Measurements from ENCODE around the gene MTF1.
"Not testable (repeated sequence)": the region's sequence is repeated elsewhere in the genome, so short reads cannot be mapped to it uniquely, and the experiment has no call there.

Gene MTF1

GRCh38 chr1:37859507-37860345 lies at the start of gene MTF1:
Gene MTF1 (minus strand): TSS chr1:37859592. CDS start chr1:37857658, 1,934 bp downstream.
- FAIRE-seq: peak; percentile 56

DNA sequence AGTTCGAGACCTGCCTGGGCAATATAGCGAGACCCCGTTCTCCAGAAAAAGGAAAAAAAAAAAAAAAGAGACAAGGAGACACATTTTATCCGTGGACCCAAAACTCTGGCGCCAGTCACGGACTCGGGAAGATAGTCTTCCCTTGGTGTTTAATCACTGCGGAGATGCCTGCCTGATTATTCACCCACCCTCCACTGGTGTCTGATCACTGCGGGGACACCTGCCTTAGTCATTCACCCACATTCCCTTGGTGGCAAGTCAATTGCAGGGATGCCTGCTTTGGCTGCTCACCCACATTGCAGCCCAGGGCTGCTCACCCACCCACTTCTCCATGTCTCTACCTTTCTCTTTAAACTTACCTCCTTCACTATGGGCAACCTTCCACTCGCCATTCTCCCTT lies 49.1 kb upstream of the MTF1 start:
- FAIRE-seq: not testable (repeated sequence)

DNA sequence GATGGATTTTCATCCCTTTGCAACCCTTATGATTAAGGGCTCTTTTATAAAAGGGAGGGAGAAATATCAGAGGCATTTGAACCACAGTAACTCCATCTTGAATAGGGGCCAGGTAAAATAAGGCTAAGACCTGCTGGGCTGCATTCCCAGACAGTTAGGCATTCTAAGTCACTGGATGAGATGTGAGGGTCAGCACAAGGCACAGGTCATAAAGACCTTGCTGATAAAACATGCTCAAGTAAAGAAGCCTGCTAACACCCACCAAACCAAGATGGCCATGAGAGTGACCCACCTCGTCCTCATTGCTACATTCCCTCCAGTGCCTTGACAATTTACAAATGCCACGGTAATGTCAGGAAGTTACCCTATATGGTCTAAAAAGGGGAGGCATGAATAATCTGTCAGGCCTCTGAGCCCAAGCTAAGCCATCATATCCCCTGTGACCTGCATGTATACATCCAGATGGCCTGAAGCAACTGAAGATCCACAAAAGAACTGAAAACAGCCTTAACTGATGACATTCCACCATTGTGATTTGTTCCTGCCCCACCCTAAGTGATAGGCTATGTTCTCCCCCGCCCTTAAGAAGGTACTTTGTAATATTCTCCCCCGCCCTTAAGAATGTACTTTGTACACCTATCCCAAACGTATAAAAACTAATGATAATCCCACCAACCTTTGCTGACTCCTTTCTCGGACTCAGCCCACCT lies 48.2 kb upstream of the MTF1 start:
- FAIRE-seq: not testable (repeated sequence)

GRCh38 chr1:37906591-37906990 lies 47.2 kb upstream of the MTF1 start:
- FAIRE-seq: not testable (repeated sequence)

GRCh38 chr1:37905727-37906126 lies 46.3 kb upstream of the MTF1 start:
- FAIRE-seq: no peak

GRCh38 chr1:37903921-37904320 lies 44.5 kb upstream of the MTF1 start:
- FAIRE-seq: not testable (repeated sequence)

GRCh38 chr1:37902983-37903382 lies 43.6 kb upstream of the MTF1 start:
- no peak for FAIRE-seq

GRCh38 chr1:37901893-37902225 lies 42.5 kb upstream of the MTF1 start:
- no peak for FAIRE-seq

DNA sequence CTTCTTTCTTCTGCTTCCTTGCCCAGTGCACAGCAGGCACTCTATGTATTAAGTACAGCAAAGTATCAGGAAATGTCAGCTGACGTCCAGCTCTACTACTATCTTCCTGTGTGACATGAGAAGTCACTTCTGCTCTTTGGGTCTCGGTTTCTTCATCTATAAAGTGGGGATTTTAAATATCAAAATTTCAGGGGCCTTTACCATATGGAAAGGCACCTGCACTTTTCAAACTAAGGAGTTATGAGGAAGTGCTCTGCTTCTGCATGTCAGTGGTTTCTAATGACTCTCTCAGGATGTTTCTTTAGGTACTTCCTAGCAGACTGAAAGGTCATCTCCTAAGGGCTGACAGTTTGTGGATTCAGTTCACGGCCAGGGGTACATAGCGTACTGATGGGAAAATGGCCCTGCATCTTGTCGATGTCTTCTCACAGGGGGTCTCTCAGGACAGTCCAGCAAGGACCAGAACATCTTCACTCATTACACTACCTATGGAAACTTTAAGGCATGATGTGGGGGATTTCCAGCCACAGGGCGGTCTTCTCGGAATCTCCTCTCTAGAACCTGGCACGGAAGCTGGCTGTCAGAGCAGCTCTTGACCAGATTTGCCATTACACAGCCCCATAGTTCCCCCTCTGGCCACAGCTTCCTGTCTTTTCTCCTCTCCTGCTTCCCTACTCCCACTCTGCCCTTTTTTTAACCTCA lies 42.0 kb upstream of the MTF1 start:
- no peak for FAIRE-seq

DNA sequence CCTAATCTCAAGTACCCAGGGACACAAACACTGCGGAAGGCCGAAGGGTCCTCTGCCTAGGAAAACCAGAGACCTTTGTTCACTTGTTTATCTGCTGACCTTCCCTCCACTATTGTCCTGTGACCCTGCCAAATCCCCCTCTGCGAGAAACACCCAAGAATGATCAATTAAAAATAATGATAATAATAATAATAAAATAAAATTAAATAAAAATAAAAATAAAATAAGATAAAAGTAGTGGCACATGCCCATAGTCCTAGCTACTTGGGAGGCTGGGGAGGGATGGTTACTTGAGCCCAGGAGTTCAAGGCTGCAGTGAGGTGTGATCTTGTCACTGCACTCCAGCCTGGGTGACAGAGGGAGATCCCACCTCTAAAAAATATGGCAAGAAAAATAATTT lies 38.2 kb upstream of the MTF1 start:
- FAIRE-seq: not testable (repeated sequence)

DNA sequence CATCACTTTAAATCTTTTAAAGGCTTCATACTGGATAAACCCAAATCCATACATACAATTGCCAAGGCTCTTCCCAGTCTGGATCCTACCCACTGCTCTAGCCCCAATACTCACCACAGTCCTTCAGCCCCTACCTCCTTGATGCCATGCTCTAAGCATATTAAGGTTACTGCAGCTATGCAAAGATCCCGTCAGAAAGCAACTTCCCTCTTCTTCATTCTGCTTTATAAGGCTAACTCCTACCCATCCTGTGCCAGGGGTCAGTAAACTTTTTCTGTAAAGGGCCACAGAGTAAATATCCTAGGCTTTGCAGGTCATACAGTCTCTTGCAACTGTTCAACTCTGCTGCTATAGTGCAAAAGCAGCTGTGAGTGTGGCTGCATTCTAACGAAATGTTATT lies 34.3 kb upstream of the MTF1 start:
- FAIRE-seq: no peak

DNA sequence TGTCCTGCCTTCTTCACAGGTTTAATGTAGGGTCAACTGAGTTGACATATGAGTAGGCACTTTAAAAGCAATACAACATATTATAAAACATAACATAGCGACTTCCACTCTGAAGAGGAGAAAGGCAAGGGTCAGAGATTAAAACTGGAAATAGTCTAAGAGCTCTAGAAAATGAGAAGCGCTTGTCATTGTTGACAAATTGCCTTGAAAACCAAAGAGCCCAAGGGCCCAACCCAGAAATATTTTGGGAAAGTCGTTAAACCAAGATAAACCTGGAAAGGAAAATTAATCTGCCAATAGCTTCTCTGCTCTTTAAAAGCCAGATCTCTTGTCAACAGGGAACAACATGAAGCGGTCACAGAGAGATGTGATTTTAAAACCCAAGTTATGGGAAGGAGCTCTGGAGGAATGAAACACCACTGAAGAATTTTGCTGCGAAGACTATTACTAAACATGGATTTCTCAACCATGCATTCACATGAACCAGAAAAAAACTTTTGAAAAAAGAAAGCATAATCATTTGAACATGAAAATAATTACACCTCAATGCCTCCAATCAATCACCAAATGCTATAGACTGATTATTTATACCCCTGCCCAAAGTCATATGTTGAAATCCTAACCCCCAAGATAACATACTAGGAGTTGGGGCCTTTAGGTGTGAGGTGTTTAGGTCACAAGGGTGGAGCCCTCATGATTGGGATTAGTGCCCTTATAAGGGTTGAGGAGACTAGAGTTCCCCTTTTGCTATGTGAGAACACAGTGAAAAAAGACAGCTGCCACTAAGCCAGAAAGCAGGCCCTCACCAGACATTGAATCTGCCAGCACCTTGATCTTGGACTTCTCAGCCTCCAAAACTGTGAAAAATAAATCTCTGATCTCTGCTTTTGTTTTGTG lies 33.0 kb upstream of the MTF1 start:
- no peak for FAIRE-seq

- peak; percentile 87 for FAIRE-seq
These were observed 31.1 kb upstream of the MTF1 start for GRCh38 chr1:37890378-37891014.

DNA sequence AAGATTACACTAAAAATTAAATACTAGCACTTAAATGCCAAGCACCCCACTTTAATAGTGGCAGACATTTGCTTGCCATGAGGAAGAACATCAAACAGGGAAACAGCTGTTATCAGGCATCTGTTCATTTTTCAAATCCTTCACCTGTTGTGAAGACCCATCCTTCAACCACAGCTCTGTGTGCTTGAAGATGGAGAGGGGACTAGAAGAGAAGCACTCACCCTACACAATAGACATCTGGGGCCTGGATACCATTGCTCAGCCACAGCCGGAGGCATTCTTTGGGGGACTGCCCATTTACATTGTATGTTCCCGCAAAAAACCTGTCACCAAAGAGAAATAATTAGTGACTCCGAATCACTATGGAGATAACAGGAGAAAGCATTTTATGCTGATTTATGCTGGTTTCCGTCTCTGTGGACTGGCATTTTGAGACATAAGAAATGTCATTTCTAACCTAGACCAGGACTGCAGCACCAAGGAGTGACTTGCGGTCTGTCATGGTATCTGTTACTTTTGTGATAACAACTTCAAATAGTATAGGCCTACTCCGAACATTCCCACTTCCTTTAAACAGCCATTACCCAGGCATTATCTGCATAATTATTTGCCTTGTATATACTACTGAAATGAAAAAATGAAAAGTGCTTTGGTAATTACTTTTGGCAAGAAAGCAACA lies 28.8 kb upstream of the MTF1 start:
- no peak for FAIRE-seq

GRCh38 chr1:37884145-37884544 lies 24.8 kb upstream of the MTF1 start:
- no peak for FAIRE-seq

DNA sequence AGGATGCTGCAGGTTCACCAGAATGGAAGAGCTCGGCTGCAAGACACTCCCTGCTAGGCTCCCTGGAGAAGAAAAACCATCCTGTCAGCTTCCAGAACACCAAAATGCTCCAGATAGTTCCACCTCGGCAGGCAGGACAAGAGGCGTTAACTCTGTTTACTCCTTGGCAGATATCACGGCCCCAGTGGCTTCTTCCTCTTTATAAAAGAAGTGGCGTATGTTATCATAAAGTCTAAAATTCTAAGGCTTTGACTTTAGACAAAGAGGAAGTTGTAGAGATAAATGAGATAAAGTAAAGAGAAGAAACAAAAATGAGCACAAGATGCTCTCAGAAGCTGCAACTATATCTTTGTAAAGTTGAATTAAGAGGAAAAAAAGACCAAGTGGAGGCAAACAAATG lies 24.3 kb upstream of the MTF1 start:
- FAIRE-seq: no peak

- no peak for FAIRE-seq
These were observed 20.5 kb upstream of the MTF1 start for GRCh38 chr1:37879865-37880264.

DNA sequence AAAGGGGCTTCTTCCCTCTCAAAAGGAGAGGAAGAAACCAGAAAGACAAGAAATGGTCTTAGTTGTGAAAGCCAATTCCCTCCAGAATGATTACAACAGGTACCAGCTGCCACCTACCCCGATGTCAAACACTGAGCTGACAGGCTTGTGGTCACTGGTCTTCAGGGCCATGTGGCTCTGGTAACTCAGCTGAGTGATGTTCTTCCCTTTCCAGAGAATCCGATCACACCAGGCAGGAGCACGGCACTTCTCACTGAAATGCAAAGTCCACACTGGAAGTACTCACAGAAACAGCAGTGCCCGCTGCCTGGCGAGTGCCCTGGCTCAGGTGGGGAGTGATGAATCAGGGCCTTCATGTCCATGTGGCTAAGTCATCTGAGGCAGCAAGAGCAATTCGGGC lies 18.7 kb upstream of the MTF1 start:
- no peak for FAIRE-seq

DNA sequence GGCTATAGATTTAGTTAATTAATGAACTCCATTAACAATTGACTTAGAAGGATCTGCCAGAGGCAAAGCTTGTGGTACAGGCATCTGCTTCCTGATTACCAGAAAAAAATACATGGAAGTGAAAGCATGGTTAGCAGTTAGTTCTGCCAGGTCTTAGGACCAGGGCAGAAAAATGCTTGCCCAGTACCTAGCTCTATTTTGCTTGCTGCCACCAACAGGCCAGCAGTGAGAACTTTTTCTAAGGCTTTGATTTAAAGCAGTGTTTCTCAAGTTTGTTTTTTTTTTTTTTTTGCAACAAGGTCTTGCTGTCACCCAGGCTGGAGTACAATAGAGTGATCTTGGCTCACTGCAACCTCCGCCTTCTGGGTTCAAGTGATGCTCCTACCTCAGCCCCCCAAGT lies 16.4 kb upstream of the MTF1 start:
- peak; percentile 26 for FAIRE-seq

DNA sequence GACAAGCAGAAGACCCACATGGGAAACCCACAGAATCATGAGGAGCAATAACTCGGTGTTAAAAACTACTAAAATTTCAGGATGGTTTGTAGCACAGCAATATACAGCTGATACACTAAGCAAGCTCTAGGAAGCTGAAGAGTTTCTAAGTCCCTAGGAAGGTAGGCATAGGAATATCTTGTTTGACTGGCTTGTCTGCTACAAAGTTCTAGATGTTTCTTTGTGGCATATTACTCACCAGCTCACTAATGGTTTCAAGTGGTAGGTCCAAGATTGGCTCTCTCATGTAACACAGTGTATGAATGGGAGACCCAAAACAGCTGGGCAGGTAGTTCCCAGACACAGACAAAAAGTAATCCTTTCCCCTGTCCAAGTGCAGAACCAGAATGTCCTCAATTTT lies 13.3 kb upstream of the MTF1 start:
- FAIRE-seq: no peak

DNA sequence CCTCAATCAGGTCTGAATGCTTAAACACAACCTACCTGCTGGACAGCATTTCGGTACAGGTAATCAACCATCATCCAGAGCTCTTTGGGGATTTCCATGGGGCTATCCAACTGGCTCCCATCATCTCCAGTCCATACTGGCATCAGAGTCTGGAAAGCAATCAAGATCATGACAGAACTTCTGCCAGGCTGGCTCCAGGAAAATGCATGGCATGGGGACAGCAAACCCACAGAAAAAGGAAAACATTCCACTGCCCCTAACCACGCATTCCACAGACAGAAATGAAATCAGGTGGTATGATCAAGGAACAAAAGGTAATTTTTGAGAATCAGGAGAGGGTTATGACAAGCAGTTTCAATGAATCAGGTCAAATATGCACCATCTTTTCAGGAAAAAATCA lies 9.1 kb upstream of the MTF1 start:
- FAIRE-seq: no peak

GRCh38 chr1:37867784-37868183 lies 8.4 kb upstream of the MTF1 start:
- FAIRE-seq: no peak

Data from TTC549 (cell line).